Urinary bladder (tissue), 4 donors: Measurements from ENCODE around the gene CHIC2. TPM values are rescaled to one million over a fixed set of nuclear protein-coding genes. Genes with fewer than 3 reads are reported as not detected.
"Not testable (repeated sequence)": the region's sequence is repeated elsewhere in the genome, so short reads cannot be mapped to it uniquely, and the experiment has no call there.

Experiments used
- DNase-seq: peaks from one replicate; pipeline ENCODE4 v3.0.0-alpha.2; 2015; ENCODE audit errors: extremely low spot score
- H3K27ac ChIP-seq: one replicate; pipeline ENCODE4 v1.5.1; 2013; ENCODE audit warnings: low read depth, mild to moderate bottlenecking, moderate library complexity
- H3K36me3 ChIP-seq: one replicate; pipeline ENCODE4 v1.6.1; 2013; ENCODE audit warnings: mild to moderate bottlenecking, moderate library complexity; ENCODE audit not compliant: insufficient read depth
- H3K4me1 ChIP-seq: one replicate; pipeline ENCODE4 v1.6.1; 2013; ENCODE audit warnings: mild to moderate bottlenecking, moderate library complexity; ENCODE audit not compliant: insufficient read depth
- H3K4me3 ChIP-seq: one replicate; pipeline ENCODE4 v1.5.1; 2013; ENCODE audit warnings: low read depth, low read length
- WGBS: extraction: QIAGEN DNeasy Blood & Tissue Kit; methylation state at CpG from one replicate; pipeline ENCODE4 v1.1.7; 2013; 5-methylcytosine and 5-hydroxymethylcytosine counted together
- polyA plus RNA-seq: library from polyadenylated mRNA; stranded (reverse); fragments of 200-250 nt; gene quantifications from one replicate; pipeline ENCODE4 v1.2.3, GENCODE V29; 2013
- total RNA-seq: library from RNA; depleted of rRNA; stranded (reverse); fragments of >200 nt; gene quantifications from one replicate; pipeline ENCODE4 v1.2.3, GENCODE V29; 2014
- donor health status: healthy with polysubstance abuse.
- donor health status: healthy.

The CHIC2 gene
- total and polyA plus RNA-seq, 2 donors, result 27.3 to 39.5 TPM

- Histone ChIP-seq H3K4me3 (no peak overlapping the region), H3K36me3 (no peaks in the 10 kb centered on the region), H3K4me1 (no peaks in the 10 kb centered on the region), H3K27ac (no peak overlapping the region)
- no peak for DNase-seq
- WGBS, result 62% methylated on average over 1 of the region's 1 CpG
Observed at GRCh38 chr4:54027311-54027710, 37.1 kb downstream of the CHIC2 start.

GRCh38 chr4:54025582-54025981 is 38.8 kb downstream of the CHIC2 start:
- Histone ChIP-seq H3K4me1 (no peaks in the 10 kb centered on the region), H3K27ac (no peak overlapping the region), H3K36me3 (no peaks in the 10 kb centered on the region), H3K4me3 (no peak overlapping the region)
- 99% methylated on average over 7 of the region's 7 CpGs for WGBS
- DNase-seq, result no peak

- H3K4me1 ChIP-seq, DNase-seq, H3K27ac ChIP-seq, H3K4me3 ChIP-seq, H3K36me3 ChIP-seq: not testable (repeated sequence)
- 98% methylated on average over 8 of the region's 8 CpGs for WGBS
Observed at GRCh38 chr4:54023019-54023418, 41.4 kb downstream of the CHIC2 start.

GRCh38 chr4:54017974-54018373 is 46.4 kb downstream of the CHIC2 start:
- DNase-seq, result no peak
- no peaks in the 10 kb centered on the region for H3K4me1 ChIP-seq
- no peak overlapping the region for H3K27ac ChIP-seq
- H3K36me3 ChIP-seq, result no peaks in the 10 kb centered on the region
- 95% methylated on average over 1 of the region's 1 CpG for WGBS
- H3K4me3 ChIP-seq, result no peak overlapping the region

GRCh38 chr4:54017308-54017707 is 47.1 kb downstream of the CHIC2 start:
- 99% methylated on average over 2 of the region's 2 CpGs for WGBS
- no peak overlapping the region for H3K27ac ChIP-seq
- H3K36me3 ChIP-seq, result no peaks in the 10 kb centered on the region
- no peaks in the 10 kb centered on the region for H3K4me1 ChIP-seq
- no peak for DNase-seq
- H3K4me3 ChIP-seq, result no peak overlapping the region

GRCh38 chr4:54016504-54016903 is 47.9 kb downstream of the CHIC2 start:
- Histone ChIP-seq H3K4me1 (no peaks in the 10 kb centered on the region), H3K27ac (no peak overlapping the region), H3K4me3 (no peak overlapping the region), H3K36me3 (no peaks in the 10 kb centered on the region)
- 68% methylated on average over 1 of the region's 1 CpG for WGBS
- no peak for DNase-seq

- H3K4me3 ChIP-seq, result no peak overlapping the region
- H3K27ac ChIP-seq, result no peak overlapping the region
- H3K36me3 ChIP-seq, result no peaks in the 10 kb centered on the region
- H3K4me1 ChIP-seq, result no peaks in the 10 kb centered on the region
- DNase-seq, result no peak
- 86% methylated on average over 10 of the region's 10 CpGs for WGBS
Observed at GRCh38 chr4:54015423-54016030, 48.9 kb downstream of the CHIC2 start.

GRCh38 chr4:54014666-54015160 is 49.7 kb downstream of the CHIC2 start:
- 97% methylated on average over 1 of the region's 1 CpG for WGBS
- Histone ChIP-seq H3K4me1 (no peaks in the 10 kb centered on the region), H3K4me3 (no peak overlapping the region), H3K36me3 (no peaks in the 10 kb centered on the region), H3K27ac (no peak overlapping the region)
- no peak for DNase-seq

GRCh38 chr4:54011201-54011600 is 53.2 kb downstream of the CHIC2 start:
- no peak for DNase-seq
- no peak overlapping the region for H3K4me3 ChIP-seq
- H3K27ac ChIP-seq, result no peak overlapping the region
- H3K4me1 ChIP-seq, result no peaks in the 10 kb centered on the region
- H3K36me3 ChIP-seq, result no peaks in the 10 kb centered on the region

GRCh38 chr4:54006755-54007154 is 57.6 kb downstream of the CHIC2 start:
- no peak overlapping the region for H3K4me3 ChIP-seq
- WGBS, result 93% methylated on average over 2 of the region's 2 CpGs
- no peak overlapping the region for H3K27ac ChIP-seq
- no peaks in the 10 kb centered on the region for H3K36me3 ChIP-seq
- H3K4me1 ChIP-seq, result no peaks in the 10 kb centered on the region
- DNase-seq, result no peak

- WGBS, result 78% methylated on average over 2 of the region's 2 CpGs
- Histone ChIP-seq H3K4me1 (no peaks in the 10 kb centered on the region), H3K4me3 (no peak overlapping the region), H3K36me3 (no peaks in the 10 kb centered on the region), H3K27ac (no peak overlapping the region)
- no peak for DNase-seq
Observed at GRCh38 chr4:54005475-54005874, 58.9 kb downstream of the CHIC2 start.

- Histone ChIP-seq H3K27ac (no peak overlapping the region), H3K4me1 (no peaks in the 10 kb centered on the region), H3K4me3 (no peak overlapping the region), H3K36me3 (no peaks in the 10 kb centered on the region)
- 87% methylated on average over 2 of the region's 2 CpGs for WGBS
- no peak for DNase-seq
Observed at GRCh38 chr4:54004463-54004862, 59.9 kb downstream of the CHIC2 start.

- DNase-seq, result no peak
- H3K4me1 ChIP-seq, result no peaks in the 10 kb centered on the region
- 85% methylated on average over 10 of the region's 10 CpGs for WGBS
- H3K4me3 ChIP-seq, result no peak overlapping the region
- H3K36me3 ChIP-seq, result no peaks in the 10 kb centered on the region
- no peak overlapping the region for H3K27ac ChIP-seq
Observed at GRCh38 chr4:54001668-54002365, 62.6 kb downstream of the CHIC2 start.

GRCh38 chr4:53997898-53998297 is 66.5 kb downstream of the CHIC2 start:
- DNase-seq, result no peak
- no peak overlapping the region for H3K27ac ChIP-seq
- 54% methylated on average over 4 of the region's 4 CpGs for WGBS
- no peak overlapping the region for H3K4me3 ChIP-seq
- H3K4me1 ChIP-seq, result no peaks in the 10 kb centered on the region
- no peaks in the 10 kb centered on the region for H3K36me3 ChIP-seq
